ENCODE measurements around the gene ACSF3.

ACSF3 gene

DNA sequence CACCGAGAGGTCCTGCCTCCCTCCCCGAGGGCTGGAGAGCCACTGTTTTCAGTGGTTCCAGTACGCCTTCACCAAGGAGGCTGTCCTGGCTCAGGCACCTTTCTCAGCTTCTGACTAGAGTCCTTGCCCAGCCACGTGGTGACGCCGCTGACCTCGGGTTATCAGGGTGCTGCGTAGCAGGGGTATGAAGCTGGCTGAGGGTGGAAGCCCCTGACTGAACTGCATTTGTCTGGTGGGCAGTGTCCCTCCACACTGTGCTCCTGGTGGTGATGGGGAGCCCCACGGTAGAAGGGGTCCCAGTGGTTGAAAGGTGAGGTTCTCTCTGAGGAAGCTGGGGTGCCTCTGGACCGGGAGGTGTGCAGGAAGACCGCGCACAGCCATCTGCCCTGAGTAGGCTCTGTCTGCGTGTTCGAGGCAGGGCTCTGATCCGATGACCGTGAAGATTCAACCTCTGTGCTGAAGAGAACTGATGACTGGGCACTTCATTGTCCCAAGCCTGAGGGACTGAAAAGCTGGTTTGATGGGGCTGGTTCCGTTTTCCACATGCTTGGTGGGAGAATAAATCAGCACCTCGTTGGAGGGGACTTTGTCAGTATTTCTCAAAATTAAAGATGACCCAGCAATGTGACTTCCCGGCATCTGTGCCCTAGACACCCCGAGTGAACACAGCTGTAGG lies 2.5 kb downstream of the ACSF3 start:
- no peak for DNase-seq

GRCh38 chr16:89096768-89097391 lies 3.2 kb downstream of the ACSF3 start:
- no peak for DNase-seq

GRCh38 chr16:89097392-89097772 lies 3.7 kb downstream of the ACSF3 start:
- DNase-seq: no peak

DNA sequence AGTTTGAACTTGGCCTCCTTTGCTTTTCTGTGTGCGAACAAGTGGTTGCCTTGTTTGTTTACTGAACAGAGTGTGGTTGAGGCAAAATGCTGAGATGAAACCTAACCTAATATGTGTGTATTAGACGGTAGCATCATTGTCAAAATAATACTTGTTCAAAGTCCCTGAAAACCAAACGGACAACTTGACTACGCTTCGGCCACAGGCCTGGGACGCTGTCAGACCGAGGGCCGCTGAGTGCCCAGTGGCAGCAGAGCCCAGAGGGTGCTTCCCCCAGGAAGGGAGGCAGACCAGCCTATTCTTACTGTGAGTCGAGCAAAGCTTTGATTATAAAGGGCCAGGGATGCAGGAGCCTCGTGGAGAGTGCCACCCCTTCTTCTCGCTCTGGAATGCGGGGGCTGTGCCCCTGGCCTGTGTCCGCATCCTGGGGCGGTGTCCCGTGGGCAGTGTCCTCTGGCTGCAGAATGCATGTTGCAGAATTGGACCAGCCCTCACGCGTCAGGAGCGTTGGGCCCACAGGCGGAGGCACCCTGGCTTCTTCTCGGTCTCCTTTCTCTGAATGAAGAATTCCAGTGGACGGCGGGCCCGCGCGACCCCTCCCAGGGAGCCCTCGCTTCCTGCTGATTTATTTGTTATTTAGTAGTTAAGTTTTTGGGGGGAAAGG lies 5.2 kb downstream of the ACSF3 start:
- DNase-seq: no peak

GRCh38 chr16:89099905-89100304 lies 6.3 kb downstream of the ACSF3 start:
- DNase-seq: no peak

DNA sequence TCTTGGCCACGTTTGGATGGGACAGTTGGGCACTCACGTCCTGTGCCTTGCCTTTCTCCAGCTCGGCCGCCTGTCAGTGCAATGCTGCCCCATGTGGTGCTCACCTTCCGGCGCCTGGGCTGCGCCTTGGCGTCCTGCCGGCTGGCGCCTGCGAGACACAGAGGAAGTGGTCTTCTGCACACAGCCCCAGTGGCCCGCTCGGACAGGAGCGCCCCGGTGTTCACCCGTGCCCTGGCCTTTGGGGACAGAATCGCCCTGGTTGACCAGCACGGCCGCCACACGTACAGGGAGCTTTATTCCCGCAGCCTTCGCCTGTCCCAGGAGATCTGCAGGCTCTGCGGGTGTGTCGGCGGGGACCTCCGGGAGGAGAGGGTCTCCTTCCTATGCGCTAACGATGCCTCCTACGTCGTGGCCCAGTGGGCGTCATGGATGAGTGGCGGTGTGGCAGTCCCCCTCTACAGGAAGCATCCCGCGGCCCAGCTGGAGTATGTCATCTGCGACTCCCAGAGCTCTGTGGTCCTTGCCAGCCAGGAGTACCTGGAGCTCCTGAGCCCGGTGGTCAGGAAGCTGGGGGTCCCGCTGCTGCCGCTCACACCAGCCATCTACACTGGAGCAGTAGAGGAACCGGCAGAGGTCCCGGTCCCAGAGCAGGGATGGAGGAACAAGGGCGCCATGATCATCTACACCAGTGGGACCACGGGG lies 7.1 kb downstream of the ACSF3 start:
- no peak for DNase-seq

GRCh38 chr16:89101303-89102040 lies 7.8 kb downstream of the ACSF3 start:
- DNase-seq: no peak

DNA sequence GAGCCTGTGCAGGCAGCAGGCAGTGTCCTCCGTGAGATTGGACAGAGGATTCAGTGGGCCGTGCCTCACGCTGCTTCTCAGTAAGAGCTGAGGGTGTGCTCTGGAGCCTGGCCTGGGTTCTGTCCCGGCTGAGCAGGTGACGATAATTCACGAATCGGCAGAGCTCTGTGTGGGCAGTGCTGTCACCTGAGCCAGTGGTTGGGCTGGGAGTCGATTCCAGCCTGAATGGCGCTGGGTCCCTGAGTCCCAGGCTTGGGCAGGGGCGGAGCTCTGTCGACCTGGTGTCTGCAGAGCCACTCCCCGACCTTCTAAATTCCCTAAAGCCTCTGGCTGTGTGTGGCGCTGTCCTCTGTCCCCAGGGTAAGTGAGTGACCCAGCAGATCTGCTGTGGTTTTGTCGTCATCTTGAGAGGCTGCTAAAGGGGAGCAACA lies 8.4 kb downstream of the ACSF3 start:
- DNase-seq: no peak

GRCh38 chr16:89102481-89103073 lies 8.9 kb downstream of the ACSF3 start:
- DNase-seq: no peak

DNA sequence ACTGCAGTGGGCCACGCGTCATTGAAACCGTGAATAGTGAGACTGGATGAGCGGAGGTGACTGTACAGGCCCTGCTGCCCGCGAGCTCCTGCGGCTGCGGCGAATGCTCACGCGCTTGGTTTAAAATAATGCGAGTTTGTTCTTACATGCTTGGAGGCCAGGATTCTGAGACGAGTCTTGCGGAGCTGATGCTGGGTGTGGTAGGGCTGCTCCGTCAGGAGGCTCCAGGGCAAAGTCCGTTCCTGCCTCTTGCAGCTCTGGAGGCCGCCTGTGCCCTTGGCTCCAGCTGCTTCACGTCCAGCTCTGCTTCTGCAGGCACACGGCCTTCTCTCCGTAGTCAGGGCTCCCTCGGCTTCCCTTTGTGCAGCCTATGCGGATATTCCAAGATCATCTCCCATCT lies 9.5 kb downstream of the ACSF3 start:
- no peak for DNase-seq

- DNase-seq: no peak
These were observed 10.1 kb downstream of the ACSF3 start for GRCh38 chr16:89103781-89104180.

- no peak for DNase-seq
These were observed 10.7 kb downstream of the ACSF3 start for GRCh38 chr16:89104303-89104702.

GRCh38 chr16:89104930-89105571 lies 11.4 kb downstream of the ACSF3 start:
- no peak for DNase-seq

DNA sequence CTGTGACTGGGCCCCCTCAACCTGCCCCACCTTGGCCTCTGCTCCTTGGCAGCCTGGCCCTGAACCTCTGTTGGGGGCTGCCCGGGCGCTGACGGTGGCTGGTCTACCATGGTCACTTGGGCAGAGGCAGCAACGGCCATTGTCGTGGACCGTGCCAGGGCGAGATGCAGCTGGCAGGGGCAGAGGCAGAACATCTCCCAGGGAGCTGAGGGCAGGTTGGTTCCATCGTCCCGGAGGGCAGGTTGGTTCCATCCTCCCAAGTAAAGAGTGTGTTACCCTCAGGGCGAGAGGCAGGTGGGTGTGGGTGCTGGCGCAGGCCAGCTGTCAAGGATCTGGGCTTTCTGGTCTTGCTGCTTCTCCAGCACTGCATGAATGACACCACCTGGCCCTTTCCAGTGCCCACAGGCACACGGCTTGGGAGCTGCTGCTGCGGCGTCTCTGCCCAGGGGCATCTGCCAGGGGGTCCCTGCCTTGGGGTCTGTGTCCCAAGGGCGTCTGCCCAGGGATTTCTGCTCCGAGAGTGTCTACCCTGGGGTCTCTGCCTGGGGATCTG lies 12.0 kb downstream of the ACSF3 start:
- no peak for DNase-seq

DNA sequence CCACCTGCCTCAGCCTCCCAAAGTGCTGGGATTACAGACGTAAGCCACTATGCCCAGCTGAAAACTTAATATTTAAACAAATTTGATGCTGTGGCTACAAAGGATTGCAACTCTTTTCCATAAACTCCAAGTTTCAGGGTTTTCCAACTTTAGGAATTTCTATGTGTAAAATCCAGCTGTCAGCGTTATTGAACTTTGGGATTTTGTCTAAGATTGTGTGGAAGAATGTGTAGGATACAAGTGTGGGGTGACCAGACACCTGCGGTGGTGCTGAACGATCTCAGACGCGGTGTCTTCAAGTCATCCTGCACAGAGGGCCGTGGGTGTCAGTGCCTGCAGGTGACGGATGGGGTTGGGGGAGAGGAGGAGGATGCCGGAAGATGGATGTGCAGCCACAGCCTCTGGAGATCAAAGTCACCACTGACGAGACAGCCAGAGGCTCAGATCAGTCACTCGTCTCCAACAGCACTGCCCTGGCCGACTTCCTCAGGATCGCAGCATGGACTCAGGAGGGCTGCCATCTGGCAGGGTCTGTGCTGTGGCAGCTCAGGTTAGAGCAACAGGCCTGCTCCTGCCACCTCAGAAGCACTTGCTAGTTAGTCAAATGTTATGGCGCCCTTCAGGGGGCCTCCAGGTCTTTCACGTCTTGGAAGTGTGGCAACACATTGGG lies 13.0 kb downstream of the ACSF3 start:
- no peak for DNase-seq

DNA sequence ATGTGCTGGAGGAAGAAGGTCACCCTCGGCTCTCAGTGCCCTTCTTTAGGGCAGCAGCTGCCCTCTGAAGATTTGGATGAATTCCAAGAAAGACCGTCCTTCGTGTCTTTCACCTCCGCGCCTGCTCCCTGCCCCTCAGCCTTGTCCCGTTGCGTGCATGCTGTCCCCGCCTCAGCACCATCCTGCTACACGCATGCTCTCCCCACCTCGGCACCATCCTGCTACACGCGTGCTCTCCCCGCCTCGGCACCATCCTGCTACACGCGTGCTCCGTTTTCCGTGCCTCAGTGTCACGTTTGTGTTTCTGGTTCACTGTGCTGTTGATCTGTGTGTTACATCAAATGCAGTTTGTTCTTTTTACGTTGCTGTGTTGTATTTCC lies 13.5 kb downstream of the ACSF3 start:
- no peak for DNase-seq

GRCh38 chr16:89108416-89108815 lies 14.8 kb downstream of the ACSF3 start:
- DNase-seq: no peak

DNA sequence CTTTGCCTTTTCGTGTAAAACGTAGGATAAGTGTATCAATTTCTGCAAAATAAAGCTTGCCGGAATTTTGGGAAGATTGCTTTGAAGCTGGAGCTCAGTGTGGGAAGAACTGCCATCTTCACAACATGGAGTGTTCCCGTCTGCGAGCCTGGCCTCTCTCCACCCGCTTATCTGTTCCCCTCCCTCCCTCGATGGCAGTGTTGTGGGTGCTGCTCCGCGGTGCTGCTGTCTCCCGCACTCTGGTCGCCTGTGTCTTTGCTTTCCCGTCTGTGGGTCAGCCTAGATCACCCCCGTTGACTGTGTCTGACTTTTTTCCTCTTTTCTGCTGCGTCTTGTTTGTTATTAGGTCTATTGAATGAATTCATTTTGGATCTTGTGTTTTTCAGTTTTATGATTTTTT lies 17.0 kb downstream of the ACSF3 start:
- no peak for DNase-seq

DNA sequence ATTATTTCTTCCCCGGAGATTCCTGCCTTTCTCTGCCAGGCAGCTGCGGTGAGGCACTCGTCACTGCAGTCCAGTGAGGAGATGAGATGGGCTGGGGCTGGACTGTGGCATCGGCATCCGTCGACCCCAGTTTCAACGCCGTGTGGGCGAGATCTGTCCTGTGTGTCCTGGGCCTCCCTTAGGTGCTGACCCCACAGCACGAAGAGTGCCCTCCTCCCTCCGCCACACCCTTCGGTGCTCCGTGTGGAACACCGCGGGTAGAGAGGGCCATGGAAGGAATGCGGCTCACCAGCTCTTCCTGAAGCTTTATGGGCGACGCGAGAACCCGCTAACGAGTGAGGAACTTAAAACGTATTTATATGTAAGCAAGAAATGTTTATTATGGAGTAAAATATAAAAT lies 17.6 kb downstream of the ACSF3 start:
- DNase-seq: no peak

DNA sequence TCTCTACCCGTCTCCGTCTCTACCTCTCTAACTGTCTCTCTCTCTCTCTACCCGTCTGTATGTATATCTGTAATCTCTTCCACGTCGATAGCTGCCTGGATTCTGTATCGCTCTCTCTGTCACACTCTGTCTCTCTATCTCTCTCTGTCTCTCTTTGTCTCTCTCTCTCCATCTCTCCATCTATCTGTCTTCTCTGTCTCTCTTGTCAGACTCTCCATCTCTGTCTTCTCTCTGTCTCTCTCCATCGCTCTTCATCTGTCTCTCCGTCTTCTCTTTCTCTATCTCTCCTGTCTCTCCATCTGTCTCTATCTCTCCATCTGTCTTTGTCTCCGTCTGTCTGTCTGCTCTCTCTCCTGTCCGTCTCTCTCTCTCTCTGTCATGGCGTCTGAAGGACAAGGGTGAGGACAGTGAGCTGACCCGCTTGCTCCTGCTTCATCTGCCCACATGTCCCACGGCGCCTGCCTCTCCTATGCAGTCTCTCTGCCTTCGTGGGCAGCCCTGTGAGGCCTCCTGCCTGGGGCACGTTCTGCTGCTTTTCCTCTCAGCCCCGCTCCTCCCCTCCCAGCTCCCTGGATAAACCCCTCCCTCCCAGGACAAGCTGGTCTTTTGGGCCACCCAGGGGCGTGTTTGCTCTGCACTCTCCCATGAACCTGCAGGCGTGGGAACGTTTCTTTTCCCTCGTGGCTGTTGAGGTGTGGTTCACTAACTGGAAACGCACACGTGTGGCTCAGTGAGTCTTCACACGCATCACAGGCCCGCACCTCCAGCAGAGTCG lies 18.9 kb downstream of the ACSF3 start:
- DNase-seq: no peak

- DNase-seq: no peak
These were observed 19.5 kb downstream of the ACSF3 start for GRCh38 chr16:89113152-89113547.
